HCT116 (cell line): ENCODE results near the gene HDAC11. TPM values are rescaled to one million over a fixed set of nuclear protein-coding genes. Genes with fewer than 3 reads are reported as not detected.

Source experiments
- ATAC-seq: fragments of 200-7000 bp; cut with Tn5 transposase; 2 replicates; pipeline ENCODE4 v1.9.1; 2020; ENCODE audit warnings: mild to moderate bottlenecking, moderate library complexity
- BruUV-seq: library from RNA; stranded (reverse); fragments of 400-500 nt; replicated peaks from 2 replicates; lab custom pipeline; 2021; lab: Mats Ljungman, UMichigan
- CTCF ChIA-PET: fragments of 300-600 bp; sonication (Branson Sonifier 250); formaldehyde crosslinking; loops from one replicate; lab custom pipeline; 2021; ENCODE audit warnings: antibody characterized with exemption; lab: Charles Lee
- POLR2A ChIA-PET: fragments of 300-600, 350-600 bp; sonication (Branson Sonifier 250); formaldehyde crosslinking; loops from one replicate; lab custom pipeline; 2021; ENCODE audit warnings: antibody characterized with exemption; lab: Charles Lee
- RAD21 ChIA-PET, 2 experiments: fragments of 300-600 bp; sonication (Branson Sonifier 250); formaldehyde crosslinking; loops; one replicate each; lab custom pipeline; 2023; ENCODE audit warnings: low total read pairs in 2 of 2; ENCODE audit not compliant: uncharacterized antibody in 2 of 2, unreplicated experiment in 2 of 2, low non-redundant PET in 1 of 2; lab: Charles Lee
- DNase-seq: peaks from one replicate; pipeline ENCODE4 v3.0.0-alpha.2; 2010; ENCODE audit warnings: low read depth, low spot score
- H2AFZ ChIP-seq: fragments of 200-600 bp; shearing (Covaris generic), sonication (generic); 2 replicates; pipeline ENCODE4 v1.6.1; 2017; ENCODE audit warnings: low read depth, mixed run types, mixed read lengths, antibody characterized with exemption, low read length; ENCODE audit not compliant: poor library complexity, severe bottlenecking
- H3K27ac ChIP-seq: 2 replicates; pipeline ENCODE4 v1.5.1; 2012; ENCODE audit warnings: low read depth, low read length
- H3K27me3 ChIP-seq: fragments of 200-600 bp; sonication (generic); 2 replicates; pipeline ENCODE4 v1.6.1; 2016; ENCODE audit warnings: mixed run types, low read length, mixed read lengths; ENCODE audit not compliant: insufficient read depth
- H3K36me3 ChIP-seq, 2 experiments: fragments of 200-500 bp in 1 of 2; fragments of 200-600 bp in 1 of 2; sonication (Bioruptor generic) in 1 of 2; sonication (generic) in 1 of 2; 2 replicates each; pipeline versions ENCODE4 v1.5.1 to v1.6.1; 2014 to 2016; ENCODE audit warnings: low read length in 2 of 2, inconsistent platforms in 1 of 2, mixed read lengths in 1 of 2, mixed run types in 1 of 2; ENCODE audit not compliant: insufficient read depth in 2 of 2, control insufficient read depth in 1 of 2
- H3K4me1 ChIP-seq, 2 experiments: fragments of 200-600 bp in 1 of 2; sonication (generic) in 1 of 2; 2 replicates each; pipeline versions ENCODE4 v1.5.1 to v1.6.1; 2012 to 2017; ENCODE audit warnings: low read length in 2 of 2, inconsistent platforms in 1 of 2, mild to moderate bottlenecking in 1 of 2, mixed read lengths in 1 of 2, mixed run types in 1 of 2, moderate library complexity in 1 of 2; ENCODE audit not compliant: insufficient read depth in 2 of 2, control insufficient read depth in 1 of 2
- H3K4me2 ChIP-seq: fragments of 200-600 bp; sonication (generic); 2 replicates; pipeline ENCODE4 v1.6.1; 2017; ENCODE audit warnings: mixed run types, low read length, mixed read lengths
- H3K4me3 ChIP-seq, 2 experiments: fragments of 200-600 bp in 1 of 2; sonication (generic) in 1 of 2; replicated peaks in 1 of 2; 2 replicates each; pipeline ENCODE4 v1.5.1; 2011 to 2016; ENCODE audit warnings: low read length in 2 of 2, control low read depth in 1 of 2, low read depth in 1 of 2, mild to moderate bottlenecking in 1 of 2, mixed read lengths in 1 of 2, mixed run types in 1 of 2
- H3K79me2 ChIP-seq: fragments of 200-600 bp; sonication (generic); 2 replicates; pipeline ENCODE4 v1.6.1; 2017; ENCODE audit warnings: mild to moderate bottlenecking, mixed run types, low read length, moderate library complexity, mixed read lengths; ENCODE audit not compliant: insufficient read depth
- H3K9ac ChIP-seq: fragments of 200-600 bp; sonication (generic); 2 replicates; pipeline ENCODE4 v1.6.1; 2016; ENCODE audit warnings: low read length, mixed read lengths
- H3K9me2 ChIP-seq: fragments of 200-600 bp; sonication (generic), shearing (Covaris generic); 2 replicates; pipeline ENCODE4 v1.6.1; 2017; ENCODE audit warnings: mixed run types, mild to moderate bottlenecking, moderate library complexity; ENCODE audit not compliant: insufficient read depth
- H3K9me3 ChIP-seq, 2 experiments: fragments of 200-500 bp in 1 of 2; fragments of 200-600 bp in 1 of 2; sonication (Bioruptor generic) in 1 of 2; sonication (generic) in 1 of 2; 2 replicates each; pipeline ENCODE4 v1.6.1; 2014 to 2017; ENCODE audit warnings: low read length in 2 of 2, mixed read lengths in 2 of 2, inconsistent platforms in 1 of 2, low read depth in 1 of 2, mild to moderate bottlenecking in 1 of 2, mixed run types in 1 of 2, moderate library complexity in 1 of 2; ENCODE audit not compliant: control insufficient read depth in 1 of 2, insufficient read depth in 1 of 2
- H4K20me1 ChIP-seq: fragments of 200-600 bp; sonication (generic), shearing (Covaris generic); 2 replicates; pipeline ENCODE4 v1.6.1; 2017; ENCODE audit warnings: mixed run types, mild to moderate bottlenecking, moderate library complexity; ENCODE audit not compliant: insufficient read depth
- ATF3 ChIP-seq: IDR thresholded peaks from 2 replicates; pipeline ENCODE4 v1.6.1; 2012
- CBX3 ChIP-seq: IDR thresholded peaks from 2 replicates; pipeline ENCODE4 v1.6.1; 2012; ENCODE audit warnings: low read depth
- CTCF ChIP-seq, 3 experiments: fragments of 200-600 bp in 1 of 3; sonication (generic) in 1 of 3; IDR thresholded peaks in 2 of 3; conservative IDR thresholded peaks in 1 of 3; 2 replicates each; pipeline ENCODE4 v1.5.1; 2012 to 2017; ENCODE audit warnings: low read depth in 2 of 3, low read length in 2 of 3, antibody characterized with exemption in 1 of 3, borderline replicate concordance in 1 of 3, control low read depth in 1 of 3, mild to moderate bottlenecking in 1 of 3, mixed read lengths in 1 of 3, mixed run types in 1 of 3, moderate library complexity in 1 of 3; ENCODE audit not compliant: insufficient read depth in 1 of 3
- ELF1 ChIP-seq: IDR thresholded peaks from 2 replicates; pipeline ENCODE4 v1.6.1; 2012; ENCODE audit warnings: low read depth, borderline replicate concordance
- EZH2phosphoT487 ChIP-seq: fragments of 200-600 bp; IDR thresholded peaks from 2 replicates; pipeline ENCODE4 v1.6.1; 2018; ENCODE audit warnings: antibody characterized with exemption, borderline replicate concordance
- POLR2A ChIP-seq: IDR thresholded peaks from 2 replicates; pipeline ENCODE4 v1.7.0; 2011; ENCODE audit warnings: borderline replicate concordance; ENCODE audit not compliant: insufficient read depth, insufficient read length; ENCODE audit errors: extremely low read depth
- POLR2AphosphoS5 ChIP-seq: IDR thresholded peaks from 2 replicates; pipeline ENCODE4 v1.6.1; 2011; ENCODE audit warnings: mild to moderate bottlenecking, low read depth, low read length, moderate library complexity
- RAD21 ChIP-seq: IDR thresholded peaks from 2 replicates; pipeline ENCODE4 v1.6.1; 2012; ENCODE audit warnings: low read depth, mild to moderate bottlenecking
- SIN3A ChIP-seq: IDR thresholded peaks from 2 replicates; pipeline ENCODE4 v1.6.1; 2012; ENCODE audit warnings: low read depth
- SRF ChIP-seq: IDR thresholded peaks from 2 replicates; pipeline ENCODE4 v1.6.1; 2012; ENCODE audit warnings: low read depth
- ZNF274 ChIP-seq: fragments of 200-500 bp; sonication (Bioruptor generic); IDR thresholded peaks from 2 replicates; pipeline ENCODE4 v1.6.1; 2014; ENCODE audit warnings: mild to moderate bottlenecking, low read depth, low read length, inconsistent platforms
- intact Hi-C: fragments of 100-400 bp; cut with micrococcal nuclease; formaldehyde crosslinking; loops from 2 replicates; pipeline ENCODE4 v1.10.0; 2022
- total RNA-seq: library from RNA; stranded (reverse); gene quantifications from one replicate; pipeline ENCODE4 v1.2.1, GENCODE V29; 2021; ENCODE audit not compliant: unreplicated experiment

HDAC11 gene
- total RNA-seq, 1 experiment from 2014 or later = 16.1 TPM

GRCh38 chr3:13540297-13540995 is 60.3 kb downstream of the HDAC11 start (continued):
- TF ChIP-seq ATF3 (no peak), ZNF274 (no peak), ELF1 (no peak), POLR2A (no peak), SRF (no peak)

GRCh38 chr3:13541691-13542090 is 61.6 kb downstream of the HDAC11 start:
- Histone ChIP-seq H2AFZ (no peak overlapping the region), H3K27ac (no peak overlapping the region), H3K4me3 (no peak overlapping the region), H3K4me1 (peaks cover 30 to 50% of the 10 kb centered on the region in 2 experiments), H3K36me3 (no peaks in the 10 kb centered on the region), H3K4me2 (no peak overlapping the region), H3K9me2 (no peaks in the 10 kb centered on the region), H3K79me2 (no peaks in the 10 kb centered on the region), H3K27me3 (no peaks in the 10 kb centered on the region), H4K20me1 (no peaks in the 10 kb centered on the region), H3K9me3 (peaks cover 0 to 8% of the 10 kb centered on the region in 2 experiments; a peak in 1 of 4 replicates), H3K9ac (no peak overlapping the region)
- DNase-seq (no peak), ATAC-seq (no peak)
- ChIA-PET RAD21 (no interaction called here), POLR2A (no interaction called here), CTCF (no interaction called here)
- no peak for TF ChIP-seq POLR2AphosphoS5
- no peak for TF ChIP-seq ATF3
- TF ChIP-seq RAD21 = no peak
- no peak for TF ChIP-seq EZH2phosphoT487
- no peak for TF ChIP-seq CTCF (IDR thresholded peaks at IDR 0.05 in 2 of 3, conservative IDR thresholded peaks at IDR 0.05 in 1 of 3; ENCODE audit: borderline replicate concordance in 1 of 3, insufficient read depth in 1 of 3, low read depth in 2 of 3, low read length in 2 of 3)
- no peak for TF ChIP-seq CBX3
- no peak for TF ChIP-seq SIN3A
- no peak for TF ChIP-seq ELF1
- no TSS peak for BruUV-seq
- intact Hi-C loops = no loop called here
